Stimulated activated CD8-positive, alpha-beta memory T cell treated with anti-CD3 and anti-CD28 coated beads, Interleukin-15, amount 100 ng/mL, for 24 hours (primary cell): Measurements from ENCODE around the gene MLNR.

Experiments
- DNase-seq: peaks from one replicate; pipeline ENCODE4 v3.0.0-alpha.2; 2020; ENCODE audit warnings: low read depth

The MLNR gene

DNA sequence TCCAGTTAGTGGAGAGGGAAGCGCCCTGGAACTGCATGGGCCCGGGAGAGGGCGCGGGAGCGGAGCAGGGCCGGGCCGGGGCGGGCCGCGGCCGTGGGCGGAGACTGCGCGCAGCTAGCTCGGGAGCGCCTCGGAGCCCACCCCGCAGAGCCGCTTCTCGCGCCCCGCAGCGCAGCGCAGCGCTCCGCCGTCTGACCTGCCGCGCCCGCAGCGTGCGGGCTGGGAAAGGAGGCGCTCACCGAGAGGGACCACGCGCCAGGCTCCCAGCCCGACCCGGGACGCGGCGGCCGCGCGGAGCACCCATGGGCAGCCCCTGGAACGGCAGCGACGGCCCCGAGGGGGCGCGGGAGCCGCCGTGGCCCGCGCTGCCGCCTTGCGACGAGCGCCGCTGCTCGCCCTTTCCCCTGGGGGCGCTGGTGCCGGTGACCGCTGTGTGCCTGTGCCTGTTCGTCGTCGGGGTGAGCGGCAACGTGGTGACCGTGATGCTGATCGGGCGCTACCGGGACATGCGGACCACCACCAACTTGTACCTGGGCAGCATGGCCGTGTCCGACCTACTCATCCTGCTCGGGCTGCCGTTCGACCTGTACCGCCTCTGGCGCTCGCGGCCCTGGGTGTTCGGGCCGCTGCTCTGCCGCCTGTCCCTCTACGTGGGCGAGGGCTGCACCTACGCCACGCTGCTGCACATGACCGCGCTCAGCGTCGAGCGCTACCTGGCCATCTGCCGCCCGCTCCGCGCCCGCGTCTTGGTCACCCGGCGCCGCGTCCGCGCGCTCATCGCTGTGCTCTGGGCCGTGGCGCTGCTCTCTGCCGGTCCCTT is at the start of gene MLNR:
Gene MLNR, plus strand, starts transcription at position 303 of the 820 bp plus-strand sequence. Its CDS starts 0 bp downstream, at position 303.
- no peak for DNase-seq

GRCh38 chr13:49171359-49171758 is 48.8 kb upstream of the MLNR start:
- no peak for DNase-seq

DNA sequence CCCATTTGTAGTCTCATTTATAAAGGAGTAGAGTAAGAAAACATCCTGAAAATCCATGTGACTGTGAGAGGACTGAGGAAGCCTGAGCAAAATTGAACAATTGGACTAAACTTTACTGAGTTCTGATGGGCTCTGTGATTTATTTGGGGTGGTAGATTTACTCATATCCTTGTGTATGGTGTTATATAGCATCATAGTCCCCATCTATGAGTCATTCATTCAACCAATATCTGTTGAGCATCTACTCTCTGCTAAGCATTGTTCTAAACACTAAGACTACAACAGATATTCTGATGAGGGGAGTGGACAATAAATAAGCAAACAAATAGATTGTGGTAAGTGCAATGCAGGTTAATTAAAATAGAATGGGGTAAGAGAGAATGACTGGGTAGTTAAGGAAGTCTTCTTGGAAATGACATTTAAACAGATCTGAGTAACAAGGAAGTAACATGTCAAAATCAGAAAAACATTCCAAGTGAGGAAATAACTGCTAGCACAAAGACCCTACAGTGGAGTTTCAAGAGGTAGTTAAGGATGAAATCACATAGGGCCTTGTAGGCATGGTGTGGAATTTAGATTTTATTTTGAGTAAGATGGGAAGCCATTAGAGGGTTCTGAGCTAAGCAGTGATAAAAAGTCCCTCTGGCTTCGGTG is 36.3 kb upstream of the MLNR start:
- DNase-seq: no peak

DNA sequence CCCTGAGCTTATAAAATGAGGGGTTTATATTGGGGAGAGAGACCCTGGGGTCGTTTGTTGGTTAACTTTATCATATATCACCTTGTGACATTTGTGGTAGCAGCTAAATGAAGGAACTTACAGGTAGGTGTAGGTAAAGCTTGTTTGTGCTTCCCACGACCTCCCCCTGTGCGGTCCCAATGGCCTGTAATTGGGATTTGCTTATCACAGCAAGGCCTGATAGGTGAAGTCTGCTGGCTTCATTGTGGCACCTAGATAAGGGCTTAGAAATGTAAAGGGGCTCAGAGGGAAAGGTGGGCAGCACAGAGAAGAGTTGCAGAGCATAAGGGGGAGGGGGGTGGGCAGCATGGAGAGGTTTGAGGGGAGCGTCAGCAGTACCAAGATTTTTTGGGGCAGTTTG is 35.5 kb upstream of the MLNR start:
- no peak for DNase-seq

- DNase-seq: no peak
Measured at GRCh38 chr13:49185264-49185663, 34.9 kb upstream of the MLNR start.

DNA sequence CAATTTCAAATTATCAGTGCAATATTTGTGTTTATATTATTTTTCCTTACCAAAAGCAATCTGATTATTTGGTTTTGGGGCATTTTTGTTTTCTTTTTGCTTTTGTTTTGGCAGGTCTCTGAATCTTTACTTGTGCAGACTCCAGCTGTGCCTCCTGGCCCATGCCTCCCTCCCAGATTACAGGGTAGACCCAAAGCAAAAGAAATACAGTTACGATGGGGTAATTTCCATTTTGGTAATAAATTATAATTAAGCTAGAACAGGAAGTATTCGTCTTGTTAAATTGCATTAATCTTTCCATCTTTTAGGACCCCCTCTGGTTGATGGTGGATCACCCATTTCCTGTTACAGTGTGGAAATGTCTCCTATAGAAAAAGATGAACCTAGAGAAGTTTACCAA is 29.2 kb upstream of the MLNR start:
- no peak for DNase-seq

- DNase-seq: no peak
Measured at GRCh38 chr13:49206641-49207040, 13.5 kb upstream of the MLNR start.

GRCh38 chr13:49208619-49209018 is 11.5 kb upstream of the MLNR start:
- no peak for DNase-seq

GRCh38 chr13:49210114-49210513 is 10.0 kb upstream of the MLNR start:
- no peak for DNase-seq

- no peak for DNase-seq
Measured at GRCh38 chr13:49210669-49211068, 9.5 kb upstream of the MLNR start.

GRCh38 chr13:49213539-49213938 is 6.6 kb upstream of the MLNR start:
- DNase-seq: no peak

DNA sequence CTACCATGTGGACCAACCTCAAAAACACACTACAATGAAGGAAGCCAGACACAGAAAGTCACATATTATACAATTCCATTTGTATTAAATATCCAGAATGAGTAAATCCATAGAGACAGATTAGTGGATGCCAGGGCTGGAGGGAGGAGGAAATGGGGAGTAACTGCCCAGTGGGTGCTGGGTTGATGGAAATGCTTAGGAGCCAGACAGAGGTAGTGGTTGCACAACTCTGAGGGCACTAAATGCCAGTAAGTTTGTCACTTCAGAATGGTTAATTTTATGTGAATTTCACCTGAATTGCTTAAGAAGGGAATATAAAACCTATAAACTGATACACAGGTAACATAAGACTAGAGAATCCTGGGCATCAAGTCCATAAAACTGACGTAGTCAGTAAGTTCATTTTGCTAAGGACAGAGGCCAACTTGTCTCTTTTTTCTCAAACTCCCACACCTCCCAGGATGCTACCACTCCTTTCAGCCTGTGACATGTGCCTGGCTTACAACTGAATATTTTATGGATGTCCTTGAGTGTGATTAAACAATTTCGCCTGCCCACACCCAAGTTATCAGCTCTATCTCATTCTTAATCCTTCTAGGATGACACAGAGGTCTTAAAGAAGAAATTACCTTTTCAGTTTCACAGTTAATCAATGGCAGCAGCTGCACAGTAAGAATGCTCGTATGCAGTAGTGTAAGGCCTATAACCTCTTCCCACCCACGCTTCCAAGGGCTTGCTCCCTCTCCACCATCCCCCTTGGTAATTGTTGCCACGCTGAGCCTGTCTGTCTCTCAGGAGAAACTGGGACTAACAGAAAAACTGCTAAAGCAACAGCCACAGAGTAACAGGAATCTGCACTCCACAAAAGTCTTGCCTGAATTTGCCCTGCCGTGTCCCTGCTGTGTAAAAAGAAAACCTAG is 5.9 kb upstream of the MLNR start:
- DNase-seq: no peak

DNA sequence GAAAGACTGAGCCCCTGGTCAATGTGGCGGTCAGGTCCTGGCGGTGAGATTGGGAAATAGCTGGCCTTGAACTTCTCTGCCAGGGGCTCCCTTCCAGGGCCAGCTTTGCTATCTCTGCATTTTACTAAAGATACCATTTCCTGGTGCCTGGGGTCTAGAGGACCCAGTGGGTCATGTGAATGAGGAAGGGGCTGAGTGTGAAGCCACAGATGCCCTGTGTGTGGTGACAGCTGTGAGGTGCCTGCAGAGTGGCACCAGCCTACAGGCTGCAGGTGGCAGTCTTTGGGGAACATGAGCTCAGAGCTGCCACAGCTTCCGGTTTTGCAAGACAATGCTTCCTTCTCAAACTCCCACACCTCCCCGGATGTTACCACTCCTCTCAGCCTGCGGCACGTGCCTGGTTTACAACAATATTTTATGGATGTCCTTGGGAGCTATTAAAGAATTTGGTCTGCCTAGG is 5.2 kb upstream of the MLNR start:
- no peak for DNase-seq

GRCh38 chr13:49216334-49216733 is 3.8 kb upstream of the MLNR start:
- DNase-seq: no peak

GRCh38 chr13:49217962-49218492 is 2.1 kb upstream of the MLNR start:
- no peak for DNase-seq

DNA sequence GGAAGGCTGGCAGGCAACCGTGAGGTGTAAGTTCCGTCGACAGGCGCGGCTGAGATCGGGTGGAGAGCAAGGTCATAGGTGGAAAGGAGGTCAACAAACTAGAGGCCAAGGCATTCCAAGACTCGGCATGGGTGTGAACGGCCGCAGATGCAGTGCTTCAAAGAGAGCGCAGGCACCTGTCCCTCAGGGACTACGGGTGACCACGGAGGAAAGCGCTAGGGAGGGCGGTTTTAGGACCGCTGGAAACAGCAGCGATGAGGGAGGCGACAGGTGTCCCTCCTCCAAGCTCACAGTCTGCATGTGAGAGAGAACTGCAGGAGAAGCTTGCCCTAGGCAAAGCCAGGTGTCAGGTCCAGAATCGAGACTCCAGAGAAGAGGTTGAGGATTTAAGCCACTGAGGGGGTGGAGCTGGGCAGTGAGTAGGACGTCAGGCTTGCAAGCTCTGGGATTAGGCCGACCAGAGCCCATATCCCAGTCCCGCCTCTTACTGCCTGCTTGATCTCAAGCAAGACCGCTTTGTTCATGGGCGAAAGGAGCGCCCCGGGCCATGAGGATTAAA is 1.6 kb upstream of the MLNR start:
- DNase-seq: no peak

DNA sequence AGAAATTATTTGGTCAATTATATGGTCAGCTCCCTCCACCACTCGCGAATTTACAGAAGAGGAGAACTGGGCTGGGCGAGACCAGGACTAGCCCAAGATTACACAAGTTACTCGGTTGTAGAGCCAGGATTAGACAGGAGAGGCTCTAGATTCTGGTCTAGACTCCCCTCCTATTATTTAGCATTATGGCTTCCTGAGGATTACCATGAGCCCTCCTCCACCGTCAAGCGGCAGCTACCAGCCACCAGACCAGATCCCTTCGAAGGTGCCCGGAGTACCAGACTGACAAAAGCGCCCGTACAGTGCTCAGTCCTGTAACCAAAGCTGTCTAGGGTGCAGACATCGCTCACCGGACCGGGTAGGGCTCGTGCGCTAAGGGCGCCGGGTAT is 497 bp upstream of the MLNR start:
- DNase-seq: no peak

DNA sequence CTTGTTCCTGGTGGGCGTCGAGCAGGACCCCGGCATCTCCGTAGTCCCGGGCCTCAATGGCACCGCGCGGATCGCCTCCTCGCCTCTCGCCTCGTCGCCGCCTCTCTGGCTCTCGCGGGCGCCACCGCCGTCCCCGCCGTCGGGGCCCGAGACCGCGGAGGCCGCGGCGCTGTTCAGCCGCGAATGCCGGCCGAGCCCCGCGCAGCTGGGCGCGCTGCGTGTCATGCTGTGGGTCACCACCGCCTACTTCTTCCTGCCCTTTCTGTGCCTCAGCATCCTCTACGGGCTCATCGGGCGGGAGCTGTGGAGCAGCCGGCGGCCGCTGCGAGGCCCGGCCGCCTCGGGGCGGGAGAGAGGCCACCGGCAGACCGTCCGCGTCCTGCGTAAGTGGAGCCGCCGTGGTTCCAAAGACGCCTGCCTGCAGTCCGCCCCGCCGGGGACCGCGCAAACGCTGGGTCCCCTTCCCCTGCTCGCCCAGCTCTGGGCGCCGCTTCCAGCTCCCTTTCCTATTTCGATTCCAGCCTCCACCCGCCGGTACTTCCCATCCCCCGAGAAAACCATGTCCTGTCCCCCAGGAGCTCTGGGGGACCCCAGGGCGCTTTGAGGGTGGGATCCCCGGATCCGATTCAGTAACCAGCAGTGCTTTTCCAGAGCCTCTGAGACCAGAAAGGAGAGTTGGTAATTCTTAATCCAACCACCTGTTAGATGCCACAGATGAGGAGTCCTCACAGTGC is 885 bp downstream of the MLNR start:
- DNase-seq: no peak

DNA sequence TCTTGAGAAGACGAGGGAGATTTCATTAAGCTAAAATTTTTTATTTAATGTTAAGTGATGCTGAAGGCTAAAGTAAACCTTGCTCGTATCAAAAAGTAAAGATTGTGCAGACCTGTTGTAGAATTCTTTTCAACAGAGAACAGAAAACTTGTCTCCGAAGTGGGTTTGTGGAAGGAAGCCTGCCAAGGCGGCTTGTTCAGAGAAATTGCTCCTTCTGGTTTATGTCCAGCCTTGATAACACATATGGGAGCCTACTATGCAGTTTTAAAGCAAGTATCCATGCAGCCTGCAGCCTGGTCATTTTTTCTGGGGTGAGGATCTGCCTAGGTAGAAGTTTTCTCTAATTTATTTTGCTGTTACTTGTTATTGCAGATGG is 1.4 kb downstream of the MLNR start:
- no peak for DNase-seq

DNA sequence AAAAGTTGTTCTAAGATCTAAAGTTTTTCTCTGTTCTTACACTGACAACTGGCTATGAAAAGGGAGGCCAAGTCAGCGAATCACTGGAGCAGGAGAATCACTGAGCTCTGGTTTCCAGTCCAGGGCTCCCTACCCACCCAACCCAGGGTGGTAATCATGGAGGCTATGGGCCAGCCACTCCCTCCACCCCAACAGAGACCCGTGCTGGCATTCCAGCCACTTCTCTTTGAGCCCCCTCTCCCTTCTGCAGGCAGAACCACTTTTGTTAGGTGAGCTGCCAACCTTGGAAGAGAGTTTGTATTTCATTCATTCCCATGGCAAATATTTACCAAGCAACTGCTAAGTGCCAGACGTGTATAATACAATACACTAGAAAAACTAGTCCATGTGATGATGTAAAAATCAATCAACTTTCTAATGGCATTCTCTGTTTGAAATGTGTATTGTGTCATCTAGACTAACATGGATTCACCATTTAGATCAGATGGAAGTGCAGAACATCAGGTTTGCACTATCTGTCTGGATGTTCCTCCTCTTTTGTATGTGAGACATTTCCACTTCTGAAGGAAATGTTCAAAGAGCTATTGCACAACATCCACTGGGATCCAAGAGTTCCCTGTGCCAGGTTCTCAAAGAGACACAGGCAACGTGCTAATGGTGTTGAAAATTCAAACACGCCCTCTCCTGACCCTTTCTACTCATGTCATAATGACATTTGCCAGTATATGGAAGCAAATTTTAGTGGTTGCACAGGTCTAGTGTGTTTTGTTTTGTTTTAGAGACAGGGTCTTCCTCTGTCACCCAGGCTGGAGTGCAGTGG is 5.3 kb downstream of the MLNR start:
- no peak for DNase-seq
